Lung (tissue), 12 donors: ENCODE data around the gene COPS7A. TPM values are rescaled to one million over a fixed set of nuclear protein-coding genes. Genes with fewer than 3 reads are reported as not detected.

Experiments used
- ATAC-seq: fragments of 200-7000 bp; cut with Tn5 transposase; one replicate; pipeline ENCODE4 v1.9.1; 2020; ENCODE audit warnings: moderate number of reproducible peaks; ENCODE audit not compliant: insufficient read depth, low FRiP score
- DNase-seq, 3 donors: peaks; one replicate each; pipeline ENCODE4 v3.0.0-alpha.2; 2013 to 2017
- H3K27ac ChIP-seq, 2 donors: one replicate each; pipeline ENCODE4 v1.5.1; 2013; ENCODE audit warnings: mild to moderate bottlenecking in 2 of 2, moderate library complexity in 2 of 2, control low read depth in 1 of 2, inconsistent platforms in 1 of 2, low read depth in 1 of 2, low read length in 1 of 2
- H3K27me3 ChIP-seq, 3 donors: one replicate each; pipeline ENCODE4 v1.5.1; 2013; ENCODE audit warnings: low read length in 2 of 3; ENCODE audit not compliant: control insufficient read depth in 3 of 3, insufficient read depth in 3 of 3
- H3K36me3 ChIP-seq, 4 donors: one replicate each; pipeline ENCODE4 v1.5.1; 2013; ENCODE audit warnings: low read length in 4 of 4, mild to moderate bottlenecking in 1 of 4, moderate library complexity in 1 of 4; ENCODE audit not compliant: control insufficient read depth in 4 of 4, insufficient read depth in 4 of 4
- H3K4me1 ChIP-seq, 5 donors: one replicate each; pipeline ENCODE4 v1.5.1; 2013; ENCODE audit warnings: low read length in 5 of 5, mild to moderate bottlenecking in 2 of 5, moderate library complexity in 1 of 5; ENCODE audit not compliant: control insufficient read depth in 5 of 5, insufficient read depth in 5 of 5
- H3K4me3 ChIP-seq: one replicate; pipeline ENCODE4 v1.5.1; 2013; ENCODE audit warnings: mild to moderate bottlenecking, control low read depth, moderate library complexity
- H3K9ac ChIP-seq, 2 donors: one replicate each; pipeline ENCODE4 v1.5.1; 2013; ENCODE audit warnings: low read length in 2 of 2, control low read depth in 1 of 2; ENCODE audit not compliant: insufficient read depth in 1 of 2
- H3K9me3 ChIP-seq, 4 donors: one replicate each; pipeline ENCODE4 v1.5.1; 2013; ENCODE audit warnings: low read length in 3 of 4, mild to moderate bottlenecking in 1 of 4, moderate library complexity in 1 of 4; ENCODE audit not compliant: control insufficient read depth in 4 of 4, insufficient read depth in 3 of 4
- WGBS, 2 donors: extraction: QIAGEN DNeasy Blood & Tissue Kit; methylation state at CpG; one replicate each; pipeline ENCODE4 v1.1.7; 2013; 5-methylcytosine and 5-hydroxymethylcytosine counted together
- polyA plus RNA-seq, 2 donors: library from polyadenylated mRNA; stranded (reverse); fragments of 200-250 nt; gene quantifications; one replicate each; pipeline ENCODE4 v1.2.1, GENCODE V29; 2013
- total RNA-seq, 2 donors: library from RNA; depleted of rRNA in 1 of 2; stranded (reverse); fragments of >200 nt in 1 of 2; gene quantifications; one replicate each; pipeline ENCODE4 v1.2.1, GENCODE V29; 2014 to 2021
- TF ChIP-seq, protein P1 (sequence below): IDR thresholded peaks from 2 replicates; pipeline ENCODE4 v1.5.1; 2012; ENCODE audit warnings: mild to moderate bottlenecking; ENCODE audit errors: control extremely low read depth, extremely low read depth
- donor health status: control.
- donor health status: control.
- donor health status: Bipolar disorder and iron deficiency.
- donor health status: healthy.
- donor health status: DM: yes; HTN: yes; CAD: no.

COPS7A gene
- total and polyA plus RNA-seq, 4 donors = 40.1 to 74.7 (median 61.2) TPM

DNA sequence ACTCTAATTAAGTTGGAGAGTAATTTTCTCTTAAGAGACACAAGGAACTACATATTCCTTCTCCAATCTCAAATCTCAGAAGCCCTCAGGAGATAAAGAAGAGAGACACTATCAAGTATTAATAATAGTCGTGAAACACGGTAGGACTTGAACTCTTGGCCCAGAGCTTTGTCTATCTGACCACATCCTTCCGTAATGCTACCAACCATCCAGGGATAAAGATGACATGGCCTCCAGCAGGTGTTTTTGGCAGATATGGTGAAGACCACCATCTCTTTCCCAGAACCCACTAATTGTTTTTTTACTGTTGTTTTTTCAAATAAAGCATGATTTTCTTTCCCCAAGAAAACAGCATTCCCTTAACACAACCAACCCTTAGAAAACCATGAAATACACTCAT, 38.0 kb upstream of the COPS7A start:
- Histone ChIP-seq H3K9ac (no peak overlapping the region), H3K4me1 (peaks cover 3 to 24% (median 11%) of the 10 kb centered on the region in 5 donors), H3K27me3 (no peaks in the 10 kb centered on the region), H3K27ac (no peak overlapping the region), H3K4me3 (no peak overlapping the region), H3K9me3 (no peaks in the 10 kb centered on the region), H3K36me3 (peaks cover 0 to 13% (median 9%) of the 10 kb centered on the region in 4 donors)
- TF ChIP-seq, protein P1, sequence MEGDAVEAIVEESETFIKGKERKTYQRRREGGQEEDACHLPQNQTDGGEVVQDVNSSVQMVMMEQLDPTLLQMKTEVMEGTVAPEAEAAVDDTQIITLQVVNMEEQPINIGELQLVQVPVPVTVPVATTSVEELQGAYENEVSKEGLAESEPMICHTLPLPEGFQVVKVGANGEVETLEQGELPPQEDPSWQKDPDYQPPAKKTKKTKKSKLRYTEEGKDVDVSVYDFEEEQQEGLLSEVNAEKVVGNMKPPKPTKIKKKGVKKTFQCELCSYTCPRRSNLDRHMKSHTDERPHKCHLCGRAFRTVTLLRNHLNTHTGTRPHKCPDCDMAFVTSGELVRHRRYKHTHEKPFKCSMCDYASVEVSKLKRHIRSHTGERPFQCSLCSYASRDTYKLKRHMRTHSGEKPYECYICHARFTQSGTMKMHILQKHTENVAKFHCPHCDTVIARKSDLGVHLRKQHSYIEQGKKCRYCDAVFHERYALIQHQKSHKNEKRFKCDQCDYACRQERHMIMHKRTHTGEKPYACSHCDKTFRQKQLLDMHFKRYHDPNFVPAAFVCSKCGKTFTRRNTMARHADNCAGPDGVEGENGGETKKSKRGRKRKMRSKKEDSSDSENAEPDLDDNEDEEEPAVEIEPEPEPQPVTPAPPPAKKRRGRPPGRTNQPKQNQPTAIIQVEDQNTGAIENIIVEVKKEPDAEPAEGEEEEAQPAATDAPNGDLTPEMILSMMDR = no peak
- ATAC-seq (no peak), DNase-seq (no peak)
- WGBS, 2 donors = 69 to 74% methylated on average over 3 of the region's 3 CpGs

DNA sequence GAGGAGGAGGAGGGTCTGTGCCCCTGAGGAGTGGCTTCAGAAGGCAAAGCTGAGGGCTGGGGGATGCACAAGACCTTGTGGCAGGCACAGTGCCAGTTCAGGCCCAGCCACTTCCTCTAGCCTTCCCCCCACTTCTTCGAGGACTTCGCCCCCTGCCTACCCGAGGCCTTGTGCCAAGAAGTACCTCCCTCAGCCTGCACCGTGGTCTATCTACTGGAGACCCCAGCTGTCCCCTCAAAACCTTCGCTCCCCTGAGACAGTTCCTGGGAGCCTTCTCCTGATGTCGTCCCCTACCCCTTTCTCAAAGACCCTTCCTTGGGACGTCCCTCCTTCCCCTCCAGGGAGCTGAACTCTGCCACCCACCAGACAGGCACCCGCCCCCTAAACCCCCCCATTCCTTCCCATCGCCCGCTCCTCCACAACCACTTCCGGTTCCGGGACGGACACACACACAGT, 35.3 kb upstream of the COPS7A start:
- peak overlapping the region; percentile 92 to 98 for H3K27ac ChIP-seq
- ATAC-seq (no peak), DNase-seq (no peak)
- peak overlapping the region; percentile 64 for H3K4me3 ChIP-seq
- TF ChIP-seq, protein P1 = no peak
- H3K36me3 ChIP-seq = peaks cover 0 to 11% (median 5%) of the 10 kb centered on the region in 4 donors
- no peaks in the 10 kb centered on the region for H3K27me3 ChIP-seq
- H3K4me1 ChIP-seq = peaks cover 3 to 28% (median 11%) of the 10 kb centered on the region in 5 donors
- H3K9ac ChIP-seq = peak overlapping the region in 1 of 2 donors; percentile 74
- 0 to 1% methylated on average over 13 of the region's 13 CpGs for WGBS, 2 donors
- H3K9me3 ChIP-seq = no peaks in the 10 kb centered on the region

DNA sequence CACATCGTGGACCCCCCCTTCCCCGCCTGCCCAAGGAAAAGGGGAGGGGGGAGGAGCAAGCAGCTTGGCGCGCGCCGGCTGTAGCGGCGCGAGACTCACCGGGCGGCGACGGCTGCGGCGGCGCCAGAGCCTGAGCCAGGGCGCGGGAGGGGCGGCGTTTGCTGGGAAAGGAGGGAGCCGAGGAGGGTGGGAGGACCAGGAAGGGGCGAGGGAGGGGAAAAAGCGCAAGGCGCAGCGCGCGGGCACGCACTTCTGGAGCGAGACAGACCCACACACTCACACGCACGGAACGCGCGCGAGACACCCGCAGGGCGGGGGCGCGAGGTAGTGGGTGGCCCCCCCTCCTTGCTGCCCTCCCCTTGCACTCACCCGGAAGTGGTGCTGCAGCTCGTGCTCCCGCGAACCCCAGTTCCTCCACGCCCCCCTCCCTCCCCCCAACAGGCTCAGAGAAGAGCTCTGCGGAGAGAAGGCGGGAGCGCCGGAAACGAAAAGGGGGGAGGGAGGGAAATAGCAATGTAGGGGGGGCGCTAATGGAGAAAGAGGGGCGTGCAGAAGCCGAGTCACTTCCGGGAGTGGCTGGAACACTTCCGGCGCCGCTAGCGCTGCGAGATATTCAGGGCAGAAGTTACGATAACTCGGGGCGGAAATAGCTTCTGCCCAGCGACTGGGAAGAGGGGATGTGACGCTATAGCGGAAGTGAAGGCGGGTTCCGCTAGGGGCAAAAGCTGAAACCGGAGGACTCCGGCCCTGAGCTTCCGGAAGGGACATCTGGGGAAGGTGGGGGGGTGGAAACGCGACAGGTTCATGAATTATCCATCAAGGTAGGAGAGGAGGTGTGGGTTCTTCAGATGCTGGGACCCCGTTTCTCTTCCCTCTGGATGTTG, 34.6 kb upstream of the COPS7A start, which contains the start of gene ZNF384:
Gene ZNF384, minus strand, starts transcription at position 377 of the 884 bp plus-strand sequence. CDS start 9,855 bp downstream, outside the sequence.
- ATAC-seq = peak; percentile 90

More for the DNA sequence above, 34.6 kb upstream of the COPS7A start, which contains the start of gene ZNF384:
- Histone ChIP-seq H3K4me3 (peak within 1 kb of the TSS; percentile 64), H3K9me3 (no peaks in the 10 kb centered on the region), H3K36me3 (peaks cover 0 to 11% (median 5%) of the 10 kb centered on the region in 4 donors), H3K27me3 (no peaks in the 10 kb centered on the region), H3K4me1 (peaks cover 3 to 28% (median 11%) of the 10 kb centered on the region in 5 donors), H3K27ac (peak within 1 kb of the TSS; percentile 92 to 98), H3K9ac (peak within 1 kb of the TSS; percentile 77 to 96)
- TF ChIP-seq, protein P1 = peak; percentile 4
- 0% methylated on average over 63 to 72 of the region's 72 CpGs for WGBS, 2 donors
- DNase-seq = peak; percentile 99 to 100 (median 100)
